Gastroesophageal sphincter (tissue), 4 donors: ENCODE results near the gene CH25H. TPM values are rescaled to one million over a fixed set of nuclear protein-coding genes. Genes with fewer than 3 reads are reported as not detected.

Source experiments
- ATAC-seq: fragments of 150-250 bp; one replicate; pipeline ENCODE4 v1.9.1; 2016; ENCODE audit warnings: mild to moderate bottlenecking, moderate library complexity
- H3K27ac ChIP-seq, 4 donors: fragments of 200-600 bp; sonication (generic) in 3 of 4; 1 replicate in 3 of 4; 2 replicates in 1 of 4; pipeline ENCODE4 v1.5.1; 2016 to 2019
- H3K27me3 ChIP-seq: fragments of 200-600 bp; sonication (generic); one replicate; pipeline ENCODE4 v1.5.1; 2019
- H3K36me3 ChIP-seq, 2 donors: fragments of 200-600 bp; sonication (generic); one replicate each; pipeline ENCODE4 v1.5.1; 2019; ENCODE audit warnings: control low read depth in 1 of 2
- H3K4me1 ChIP-seq, 3 donors: fragments of 200-600 bp; sonication (generic); 1 replicate in 2 of 3; 2 replicates in 1 of 3; pipeline ENCODE4 v1.5.1; 2016 to 2019; ENCODE audit warnings: control low read depth in 2 of 3
- H3K4me3 ChIP-seq, 2 donors: fragments of 200-600 bp; sonication (generic); one replicate each; pipeline ENCODE4 v1.5.1; 2019; ENCODE audit warnings: mild to moderate bottlenecking in 1 of 2, moderate library complexity in 1 of 2
- H3K9me3 ChIP-seq, 3 donors: fragments of 200-600 bp; sonication (generic); one replicate each; pipeline ENCODE4 v1.5.1; 2017 to 2019; ENCODE audit warnings: control low read depth in 2 of 3
- EP300 ChIP-seq: sonication (generic); formaldehyde crosslinking; IDR thresholded peaks from one replicate; pipeline ENCODE4 v1.6.1; 2017; ENCODE audit warnings: antibody characterized with exemption, mild to moderate bottlenecking
- POLR2A ChIP-seq, 2 donors: fragments of 450-650 bp; IDR thresholded peaks; one replicate each; pipeline ENCODE4 v1.6.1; 2017; ENCODE audit warnings: antibody characterized with exemption in 2 of 2, mild to moderate bottlenecking in 2 of 2, moderate library complexity in 1 of 2
- POLR2AphosphoS5 ChIP-seq: sonication (generic); formaldehyde crosslinking; IDR thresholded peaks from one replicate; pipeline ENCODE4 v1.6.1; 2017; ENCODE audit warnings: antibody characterized with exemption
- whole genome bisulfite sequencing, 2 donors: methylation state at CpG; one replicate each; pipeline ENCODE4 v1.1.5; 2018; ENCODE audit warnings: low coverage in 1 of 2; 5-methylcytosine and 5-hydroxymethylcytosine counted together
- total RNA-seq, 4 donors: library from RNA; depleted of rRNA; stranded (reverse); fragments of >200 nt; gene quantifications; one replicate each; pipeline ENCODE4 v1.1.0, GENCODE V29; 2016
- TF ChIP-seq, protein P1 (sequence below), 4 experiments: fragments of 200-600 bp in 2 of 4; fragments of 450-650 bp in 2 of 4; sonication (generic) in 1 of 4; IDR thresholded peaks; one replicate each; pipeline ENCODE4 v1.5.1; 2017 to 2019; ENCODE audit warnings: antibody characterized with exemption in 4 of 4, mild to moderate bottlenecking in 2 of 4, moderate library complexity in 2 of 4

CH25H gene
- total RNA-seq, 4 donors from 2014 or later = 0.93 to 16.8 (median 1.5) TPM

GRCh38 chr10:89221919-89222318 lies 14.8 kb upstream of the CH25H start:
- peaks cover 4 to 10% (median 5%) of the 10 kb centered on the region in 3 donors for H3K4me1 ChIP-seq
- no peak for TF ChIP-seq POLR2A (IDR thresholded peaks at IDR 0.05)
- TF ChIP-seq EP300 = no peak
- TF ChIP-seq, protein P1, sequence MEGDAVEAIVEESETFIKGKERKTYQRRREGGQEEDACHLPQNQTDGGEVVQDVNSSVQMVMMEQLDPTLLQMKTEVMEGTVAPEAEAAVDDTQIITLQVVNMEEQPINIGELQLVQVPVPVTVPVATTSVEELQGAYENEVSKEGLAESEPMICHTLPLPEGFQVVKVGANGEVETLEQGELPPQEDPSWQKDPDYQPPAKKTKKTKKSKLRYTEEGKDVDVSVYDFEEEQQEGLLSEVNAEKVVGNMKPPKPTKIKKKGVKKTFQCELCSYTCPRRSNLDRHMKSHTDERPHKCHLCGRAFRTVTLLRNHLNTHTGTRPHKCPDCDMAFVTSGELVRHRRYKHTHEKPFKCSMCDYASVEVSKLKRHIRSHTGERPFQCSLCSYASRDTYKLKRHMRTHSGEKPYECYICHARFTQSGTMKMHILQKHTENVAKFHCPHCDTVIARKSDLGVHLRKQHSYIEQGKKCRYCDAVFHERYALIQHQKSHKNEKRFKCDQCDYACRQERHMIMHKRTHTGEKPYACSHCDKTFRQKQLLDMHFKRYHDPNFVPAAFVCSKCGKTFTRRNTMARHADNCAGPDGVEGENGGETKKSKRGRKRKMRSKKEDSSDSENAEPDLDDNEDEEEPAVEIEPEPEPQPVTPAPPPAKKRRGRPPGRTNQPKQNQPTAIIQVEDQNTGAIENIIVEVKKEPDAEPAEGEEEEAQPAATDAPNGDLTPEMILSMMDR (IDR thresholded peaks at IDR 0.05) = no peak
- no peak for TF ChIP-seq POLR2AphosphoS5
- H3K27me3 ChIP-seq = no peaks in the 10 kb centered on the region
- H3K36me3 ChIP-seq = peaks cover 0 to 43% of the 10 kb centered on the region in 2 donors
- no peak overlapping the region for H3K27ac ChIP-seq
- H3K9me3 ChIP-seq = no peaks in the 10 kb centered on the region
- WGBS, 2 donors = 65 to 86% methylated on average over 2 of the region's 2 CpGs
- no peak overlapping the region for H3K4me3 ChIP-seq
- ATAC-seq = no peak

DNA sequence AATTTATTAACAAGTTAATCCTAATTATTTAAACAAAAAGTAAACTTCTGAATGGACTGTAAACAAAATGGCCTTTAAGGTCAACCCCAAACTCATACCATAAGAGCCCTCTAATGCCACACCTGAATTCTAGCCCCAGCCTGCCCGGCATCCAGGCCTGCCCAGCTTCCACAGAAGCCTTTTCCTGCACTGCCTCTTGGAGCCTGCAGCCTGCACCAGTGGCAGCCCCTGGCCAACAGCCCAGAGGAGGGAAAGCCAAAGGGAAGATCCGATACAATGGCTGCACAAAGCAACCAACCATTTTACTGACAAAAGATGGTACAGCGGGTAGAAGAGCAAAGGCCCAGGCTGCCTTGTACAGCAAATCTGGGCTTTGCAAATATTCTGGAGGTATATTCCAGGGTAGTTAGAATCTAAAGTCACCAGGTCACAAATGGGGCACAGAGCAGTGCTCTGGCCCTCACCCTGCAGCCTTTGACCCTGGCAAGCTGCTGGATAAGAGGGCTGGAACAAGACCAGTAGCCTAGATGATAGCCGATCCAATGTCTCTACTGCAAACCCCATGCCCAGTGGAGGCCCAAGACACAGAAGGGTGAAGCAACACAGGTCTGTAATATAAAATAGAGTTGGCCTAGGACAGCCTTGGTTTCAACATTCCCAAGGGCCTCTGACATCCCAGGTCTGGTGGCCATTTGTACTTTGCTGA lies 12.5 kb upstream of the CH25H start:
- H3K36me3 ChIP-seq = peaks cover 0 to 48% of the 10 kb centered on the region in 2 donors
- no peak overlapping the region for H3K4me3 ChIP-seq
- H3K27ac ChIP-seq = no peak overlapping the region
- H3K4me1 ChIP-seq = peaks cover 4 to 13% (median 5%) of the 10 kb centered on the region in 3 donors
- no peak for ATAC-seq
- no peaks in the 10 kb centered on the region for H3K9me3 ChIP-seq
- WGBS, 2 donors = 63 to 88% methylated on average over 1 to 2 of the region's 4 CpGs
- H3K27me3 ChIP-seq = no peaks in the 10 kb centered on the region
- TF ChIP-seq POLR2AphosphoS5 (no peak), EP300 (no peak), POLR2A (IDR thresholded peaks at IDR 0.05) (no peak)
- TF ChIP-seq, protein P1 (IDR thresholded peaks at IDR 0.05) = no peak

DNA sequence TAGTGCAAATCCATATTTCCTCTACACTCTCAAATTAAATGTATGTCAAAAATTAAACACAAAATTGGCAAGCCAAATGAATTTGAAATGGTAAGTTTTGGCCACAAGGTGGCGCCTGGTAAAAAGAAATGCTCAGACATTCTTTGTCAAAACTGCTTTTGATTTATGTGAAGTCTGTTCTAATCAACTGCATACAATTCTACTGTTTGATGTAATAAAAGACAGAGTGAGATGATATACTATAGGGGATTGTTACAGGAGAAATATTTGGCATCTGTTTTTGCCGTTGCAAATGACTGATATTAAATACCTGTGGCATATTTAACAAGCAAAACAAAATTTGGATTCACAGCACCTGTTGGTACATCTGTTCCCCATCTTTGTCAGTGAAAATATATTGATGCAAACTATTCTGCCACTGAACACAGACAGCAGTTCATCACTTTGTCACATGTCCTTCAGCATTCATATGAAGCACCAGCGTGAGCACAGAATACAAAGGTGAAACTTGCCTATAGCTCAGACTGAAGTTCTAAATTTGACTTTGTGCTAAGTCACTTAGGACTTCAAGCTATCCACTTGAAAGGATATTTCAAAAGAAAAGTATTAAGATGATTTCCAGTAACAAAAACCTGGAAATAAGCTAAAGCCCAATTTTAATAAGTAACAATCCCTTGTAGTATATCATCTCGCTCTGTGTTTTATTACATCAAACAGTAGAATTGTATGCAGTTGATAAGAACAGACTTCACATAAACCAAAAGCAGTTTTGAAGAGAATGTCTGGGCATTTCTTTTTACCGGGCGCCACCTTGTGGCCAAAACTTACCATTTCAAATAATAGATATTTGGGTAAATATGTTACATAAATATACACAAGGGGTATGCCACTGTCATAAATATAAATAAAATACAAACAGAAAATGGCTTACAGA lies 10.2 kb upstream of the CH25H start:
- peak overlapping the region; percentile 53 to 67 (median 57) for H3K27ac ChIP-seq
- peaks cover 4 to 19% (median 5%) of the 10 kb centered on the region in 3 donors for H3K4me1 ChIP-seq
- H3K36me3 ChIP-seq = peaks cover 0 to 40% of the 10 kb centered on the region in 2 donors
- peak; percentile 39 for ATAC-seq
- no peaks in the 10 kb centered on the region for H3K9me3 ChIP-seq
- TF ChIP-seq, protein P1 (IDR thresholded peaks at IDR 0.05) = peak; percentile 72 to 83 (median 78)
- no peak for TF ChIP-seq POLR2A (IDR thresholded peaks at IDR 0.05)
- WGBS, 2 donors = 4 to 9% methylated on average over 6 of the region's 6 CpGs
- no peaks in the 10 kb centered on the region for H3K27me3 ChIP-seq
- no peak overlapping the region for H3K4me3 ChIP-seq

- no peak for ATAC-seq
- WGBS, 2 donors = 95 to 100% methylated on average over 2 of the region's 2 CpGs
- no peak overlapping the region for H3K4me3 ChIP-seq
- H3K9me3 ChIP-seq = no peaks in the 10 kb centered on the region
- no peak overlapping the region for H3K27ac ChIP-seq
- TF ChIP-seq POLR2AphosphoS5 (no peak), POLR2A (IDR thresholded peaks at IDR 0.05) (no peak), EP300 (no peak)
- TF ChIP-seq, protein P1 (IDR thresholded peaks at IDR 0.05) = no peak
- H3K4me1 ChIP-seq = peaks cover 4 to 19% (median 5%) of the 10 kb centered on the region in 3 donors
- no peaks in the 10 kb centered on the region for H3K27me3 ChIP-seq
- peaks cover 0 to 36% of the 10 kb centered on the region in 2 donors for H3K36me3 ChIP-seq
These were observed 8.9 kb upstream of the CH25H start for GRCh38 chr10:89216056-89216455.
